AG20443 (cell line): ENCODE measurements around the gene RNFT1.
"Not testable (repeated sequence)": the region's sequence is repeated elsewhere in the genome, so short reads cannot be mapped to it uniquely, and the experiment has no call there.

Experiments
- DNase-seq: peaks from one replicate; pipeline ENCODE4 v3.0.0; 2012; ENCODE audit warnings: low spot score, mixed read lengths

The RNFT1 gene

GRCh38 chr17:59920637-59921036 lies 43.9 kb downstream of the RNFT1 start:
- not testable (repeated sequence) for DNase-seq

- no peak for DNase-seq
These were observed 48.1 kb downstream of the RNFT1 start for GRCh38 chr17:59916446-59916845.

- DNase-seq = peak; percentile 61
These were observed 50.2 kb downstream of the RNFT1 start for GRCh38 chr17:59914274-59914854.

- no peak for DNase-seq
These were observed 57.1 kb downstream of the RNFT1 start for GRCh38 chr17:59907467-59907866.

- no peak for DNase-seq
These were observed 61.1 kb downstream of the RNFT1 start for GRCh38 chr17:59903455-59903854.
